C4-2B (cell line): ENCODE results near the gene TTC39B.

Experiments
- CTCF ChIP-seq: fragments of 450-650 bp; conservative IDR thresholded peaks from 2 replicates; pipeline ENCODE4 v1.5.1; 2017; ENCODE audit warnings: mild to moderate bottlenecking
- ZFX ChIP-seq: fragments of 450-650 bp; IDR thresholded peaks from 2 replicates; pipeline ENCODE4 v1.6.1; 2017

GRCh38 chr9:15276328-15276938, 30.6 kb downstream of the TTC39B start:
- no peak for TF ChIP-seq CTCF
- no peak for TF ChIP-seq ZFX
